GM12873 (cell line): ENCODE results near the gene PCDHA10.

Experiments
- TF ChIP-seq, protein P1 (sequence below): IDR thresholded peaks from 2 replicates; pipeline ENCODE4 v1.5.1; 2012; ENCODE audit warnings: low read depth, mild to moderate bottlenecking, moderate library complexity, low read length, control low read depth; ENCODE audit not compliant: insufficient read depth; ENCODE audit errors: missing control alignments

PCDHA10 gene

DNA sequence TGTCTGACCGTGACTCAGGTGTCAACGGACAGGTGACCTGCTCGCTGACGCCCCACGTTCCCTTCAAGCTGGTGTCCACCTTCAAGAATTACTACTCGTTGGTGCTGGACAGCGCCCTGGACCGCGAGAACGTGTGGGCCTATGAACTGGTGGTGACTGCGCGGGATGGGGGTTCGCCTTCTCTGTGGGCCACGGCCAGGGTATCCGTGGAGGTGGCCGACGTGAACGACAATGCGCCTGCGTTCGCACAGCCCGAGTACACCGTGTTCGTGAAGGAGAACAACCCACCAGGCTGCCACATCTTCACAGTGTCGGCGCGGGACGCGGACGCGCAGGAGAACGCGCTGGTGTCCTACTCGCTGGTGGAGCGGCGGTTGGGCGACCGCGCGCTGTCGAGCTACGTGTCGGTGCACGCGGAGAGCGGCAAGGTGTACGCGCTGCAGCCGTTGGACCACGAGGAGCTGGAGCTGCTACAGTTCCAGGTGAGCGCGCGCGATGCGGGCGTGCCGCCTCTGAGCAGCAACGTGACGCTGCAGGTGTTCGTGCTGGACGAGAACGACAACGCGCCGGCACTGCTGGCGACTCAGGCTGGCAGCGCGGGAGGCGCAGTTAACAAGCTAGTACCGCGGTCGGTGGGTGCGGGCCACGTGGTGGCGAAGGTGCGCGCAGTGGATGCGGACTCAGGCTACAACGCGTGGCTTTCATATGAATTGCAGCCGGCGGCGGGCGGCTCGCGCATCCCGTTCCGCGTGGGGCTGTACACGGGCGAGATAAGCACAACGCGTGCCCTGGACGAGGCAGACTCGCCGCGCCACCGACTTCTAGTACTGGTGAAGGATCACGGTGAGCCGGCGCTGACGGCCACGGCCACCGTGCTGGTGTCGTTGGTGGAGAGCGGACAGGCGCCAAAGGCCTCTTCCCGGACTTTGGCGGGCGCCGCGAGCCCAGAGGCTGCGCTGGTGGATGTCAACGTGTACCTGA lies 14.8 kb downstream of the PCDHA10 start:
- TF ChIP-seq, protein P1, sequence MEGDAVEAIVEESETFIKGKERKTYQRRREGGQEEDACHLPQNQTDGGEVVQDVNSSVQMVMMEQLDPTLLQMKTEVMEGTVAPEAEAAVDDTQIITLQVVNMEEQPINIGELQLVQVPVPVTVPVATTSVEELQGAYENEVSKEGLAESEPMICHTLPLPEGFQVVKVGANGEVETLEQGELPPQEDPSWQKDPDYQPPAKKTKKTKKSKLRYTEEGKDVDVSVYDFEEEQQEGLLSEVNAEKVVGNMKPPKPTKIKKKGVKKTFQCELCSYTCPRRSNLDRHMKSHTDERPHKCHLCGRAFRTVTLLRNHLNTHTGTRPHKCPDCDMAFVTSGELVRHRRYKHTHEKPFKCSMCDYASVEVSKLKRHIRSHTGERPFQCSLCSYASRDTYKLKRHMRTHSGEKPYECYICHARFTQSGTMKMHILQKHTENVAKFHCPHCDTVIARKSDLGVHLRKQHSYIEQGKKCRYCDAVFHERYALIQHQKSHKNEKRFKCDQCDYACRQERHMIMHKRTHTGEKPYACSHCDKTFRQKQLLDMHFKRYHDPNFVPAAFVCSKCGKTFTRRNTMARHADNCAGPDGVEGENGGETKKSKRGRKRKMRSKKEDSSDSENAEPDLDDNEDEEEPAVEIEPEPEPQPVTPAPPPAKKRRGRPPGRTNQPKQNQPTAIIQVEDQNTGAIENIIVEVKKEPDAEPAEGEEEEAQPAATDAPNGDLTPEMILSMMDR: no peak

DNA sequence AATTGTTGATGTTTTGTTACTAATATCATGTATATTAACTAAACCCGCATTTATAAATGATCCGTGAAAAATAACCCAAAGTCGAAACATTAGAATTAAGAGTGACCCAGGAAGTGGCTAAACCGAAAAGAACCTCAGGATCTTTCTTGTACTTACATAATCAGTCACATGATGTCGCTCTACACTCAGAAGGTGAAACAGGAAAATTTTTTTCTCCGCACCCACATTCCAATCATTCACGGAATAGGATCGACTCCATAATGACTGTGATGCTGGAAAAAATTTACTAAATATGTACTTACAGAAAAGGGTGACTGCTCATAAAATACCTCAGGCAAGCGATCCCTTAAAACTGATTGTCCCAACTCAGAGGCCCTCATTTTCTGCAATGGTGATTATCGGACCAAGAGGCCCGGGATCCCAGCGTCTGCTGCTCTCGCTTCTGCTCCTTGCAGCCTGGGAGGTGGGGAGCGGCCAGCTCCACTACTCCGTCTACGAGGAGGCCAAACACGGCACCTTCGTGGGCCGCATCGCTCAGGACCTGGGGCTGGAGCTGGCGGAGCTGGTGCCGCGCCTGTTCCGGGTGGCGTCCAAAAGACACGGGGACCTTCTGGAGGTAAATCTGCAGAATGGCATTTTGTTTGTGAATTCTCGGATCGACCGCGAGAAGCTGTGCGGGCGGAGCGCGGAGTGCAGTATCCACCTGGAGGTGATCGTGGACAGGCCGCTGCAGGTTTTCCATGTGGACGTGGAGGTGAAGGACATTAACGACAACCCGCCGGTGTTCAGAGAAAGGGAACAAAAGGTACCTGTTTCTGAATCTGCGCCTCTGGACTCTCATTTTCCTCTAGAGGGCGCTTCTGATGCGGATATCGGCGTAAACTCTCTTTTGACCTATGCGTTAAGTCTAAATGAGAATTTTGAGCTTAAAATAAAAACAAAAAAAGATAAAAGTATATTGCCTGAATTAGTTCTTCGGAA lies 19.7 kb downstream of the PCDHA10 start, which contains the start of gene PCDHA12:
Gene PCDHA12, plus strand, starts transcription at position 224 of the 981 bp plus-strand sequence. Its CDS starts 165 bp downstream, at position 389.
- TF ChIP-seq, protein P1: no peak

DNA sequence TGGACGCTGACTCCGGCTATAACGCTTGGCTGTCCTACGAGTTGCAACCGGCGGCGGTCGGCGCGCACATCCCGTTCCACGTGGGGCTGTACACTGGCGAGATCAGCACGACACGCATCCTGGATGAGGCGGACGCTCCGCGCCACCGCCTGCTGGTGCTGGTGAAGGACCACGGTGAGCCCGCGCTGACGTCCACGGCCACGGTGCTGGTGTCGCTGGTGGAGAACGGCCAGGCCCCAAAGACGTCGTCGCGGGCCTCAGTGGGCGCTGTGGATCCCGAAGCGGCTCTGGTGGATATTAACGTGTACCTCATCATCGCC lies 21.5 kb downstream of the PCDHA10 start:
- TF ChIP-seq, protein P1: no peak

DNA sequence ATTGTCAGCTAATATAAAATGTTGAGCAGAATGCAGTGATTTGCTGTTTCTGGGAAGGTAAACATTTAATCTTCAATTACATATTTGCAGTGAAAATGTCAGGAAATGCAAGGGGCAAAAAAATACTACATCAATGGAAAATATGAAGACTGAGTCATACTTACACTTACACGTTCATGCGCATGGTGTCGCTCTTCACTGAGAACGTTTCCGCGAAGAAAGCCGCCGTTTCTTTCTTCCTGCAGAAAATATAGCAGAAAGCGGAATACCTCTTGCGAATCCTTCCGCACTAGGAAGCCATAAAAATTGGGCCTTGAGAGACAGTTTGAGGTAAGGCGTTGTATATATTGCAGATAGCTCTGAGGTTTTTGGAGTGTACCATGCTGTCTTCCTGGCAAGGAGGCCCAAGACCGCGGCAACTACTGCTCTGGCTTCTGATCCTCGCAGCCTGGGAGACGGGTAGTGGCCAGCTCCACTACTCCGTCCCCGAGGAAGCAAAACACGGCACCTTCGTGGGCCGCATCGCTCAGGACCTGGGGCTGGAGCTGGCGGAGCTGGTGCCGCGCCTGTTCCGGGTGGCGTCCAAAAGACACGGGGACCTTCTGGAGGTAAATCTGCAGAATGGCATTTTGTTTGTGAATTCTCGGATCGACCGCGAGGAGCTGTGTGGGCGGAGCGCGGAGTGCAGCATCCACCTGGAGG lies 26.3 kb downstream of the PCDHA10 start, which contains the start of gene PCDHA13:
Gene PCDHA13, plus strand, starts transcription at position 236 of the 702 bp plus-strand sequence. Its CDS starts 145 bp downstream, at position 381.
- TF ChIP-seq, protein P1: no peak

DNA sequence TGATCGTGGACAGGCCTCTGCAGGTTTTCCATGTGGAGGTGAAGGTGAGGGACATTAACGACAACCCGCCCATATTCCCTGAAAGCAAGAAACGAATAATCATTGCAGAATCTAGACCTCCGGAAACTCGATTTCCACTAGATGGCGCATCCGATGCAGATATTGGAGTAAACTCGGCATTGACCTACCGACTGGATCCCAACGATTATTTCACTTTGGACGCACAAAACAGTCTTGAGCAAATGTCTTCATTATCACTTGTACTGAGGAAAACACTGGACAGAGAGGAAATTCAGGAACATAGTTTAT lies 26.8 kb downstream of the PCDHA10 start:
- TF ChIP-seq, protein P1: no peak

DNA sequence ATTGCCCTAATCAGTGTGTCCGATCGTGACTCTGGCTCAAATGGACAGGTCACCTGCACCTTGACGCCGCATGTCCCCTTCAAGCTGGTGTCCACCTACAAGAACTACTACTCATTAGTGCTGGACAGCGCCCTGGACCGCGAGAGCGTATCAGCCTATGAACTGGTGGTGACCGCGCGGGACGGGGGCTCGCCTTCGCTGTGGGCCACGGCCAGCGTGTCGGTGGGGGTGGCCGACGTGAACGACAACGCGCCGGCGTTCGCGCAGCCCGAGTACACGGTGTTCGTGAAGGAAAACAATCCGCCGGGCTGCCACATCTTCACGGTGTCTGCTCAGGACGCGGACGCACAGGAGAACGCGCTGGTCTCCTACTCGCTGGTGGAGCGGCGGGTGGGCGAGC lies 27.7 kb downstream of the PCDHA10 start:
- TF ChIP-seq, protein P1: no peak
